Fibroblast of lung (primary cell): ENCODE measurements around the gene C19orf38. TPM values are rescaled to one million over a fixed set of nuclear protein-coding genes. Genes with fewer than 3 reads are reported as not detected.

Experiments
- DNase-seq, 2 donors: peaks; one replicate each; pipeline versions ENCODE4 v3.0.0 to v3.0.0-alpha.2; 2010; ENCODE audit warnings: low read depth in 2 of 2
- H2AFZ ChIP-seq: 2 replicates; pipeline ENCODE4 v1.5.1; 2012; ENCODE audit warnings: low read length, control low read depth, inconsistent platforms
- H3K27ac ChIP-seq: 2 replicates; pipeline ENCODE4 v1.5.1; 2011; ENCODE audit warnings: low read length, control low read depth; ENCODE audit not compliant: insufficient read depth
- H3K27me3 ChIP-seq: 2 replicates; pipeline ENCODE4 v1.5.1; 2011; ENCODE audit warnings: mild to moderate bottlenecking, low read length; ENCODE audit not compliant: control insufficient read depth, insufficient read depth
- H3K36me3 ChIP-seq: 2 replicates; pipeline ENCODE4 v1.5.1; 2011; ENCODE audit warnings: low read length; ENCODE audit not compliant: control insufficient read depth, insufficient read depth
- H3K4me1 ChIP-seq: 2 replicates; pipeline ENCODE4 v1.5.1; 2011; ENCODE audit warnings: low read length; ENCODE audit not compliant: control insufficient read depth, insufficient read depth; ENCODE audit errors: extremely low read depth
- H3K4me2 ChIP-seq: 2 replicates; pipeline ENCODE4 v1.5.1; 2011; ENCODE audit warnings: low read length, control low read depth; ENCODE audit not compliant: insufficient read depth; ENCODE audit errors: extremely low read depth
- H3K4me3 ChIP-seq, 4 experiments: fragments of 200-600 bp in 1 of 4; sonication (generic) in 1 of 4; replicated peaks in 1 of 4; 2 replicates each; pipeline ENCODE4 v1.5.1; 2011 to 2016; ENCODE audit warnings: low read length in 4 of 4, low read depth in 3 of 4, mild to moderate bottlenecking in 3 of 4, control low read depth in 2 of 4, inconsistent platforms in 1 of 4, mixed read lengths in 1 of 4; ENCODE audit not compliant: insufficient read depth in 1 of 4; ENCODE audit errors: control extremely low read depth in 1 of 4
- H3K79me2 ChIP-seq: 2 replicates; pipeline ENCODE4 v1.5.1; 2012; ENCODE audit warnings: mild to moderate bottlenecking, low read length, inconsistent platforms; ENCODE audit not compliant: control insufficient read depth, insufficient read depth
- H3K9ac ChIP-seq: 2 replicates; pipeline ENCODE4 v1.5.1; 2011; ENCODE audit warnings: mild to moderate bottlenecking, low read length, control low read depth; ENCODE audit not compliant: insufficient read depth
- H3K9me3 ChIP-seq: 2 replicates; pipeline ENCODE4 v1.5.1; 2012; ENCODE audit warnings: low read depth, low read length; ENCODE audit not compliant: control insufficient read depth, insufficient read depth
- H4K20me1 ChIP-seq: 2 replicates; pipeline ENCODE4 v1.5.1; 2011; ENCODE audit warnings: low read length; ENCODE audit not compliant: control insufficient read depth, insufficient read depth; ENCODE audit errors: extremely low read depth
- EZH2 ChIP-seq: IDR thresholded peaks from 2 replicates; pipeline ENCODE4 v1.5.1; 2012; ENCODE audit warnings: low read length, control low read depth, mild to moderate bottlenecking; ENCODE audit errors: missing control alignments
- polyA plus RNA-seq, 2 donors: library from polyadenylated mRNA; depleted of rRNA in 1 of 2; stranded (reverse) in 1 of 2; unstranded in 1 of 2; fragments of >200 nt; gene quantifications; 2 replicates each; pipeline ENCODE4 v1.2.1, GENCODE V29; 2011 to 2012; ENCODE audit warnings: missing spikeins in 1 of 2
- total RNA-seq: library from RNA; depleted of rRNA; stranded (reverse); fragments of >200 nt; gene quantifications from 2 replicates; pipeline ENCODE4 v1.2.1, GENCODE V29; 2014
- TF ChIP-seq, protein P1 (sequence below), 2 donors: IDR thresholded peaks in 1 of 2; conservative IDR thresholded peaks in 1 of 2; 1 replicate in 1 of 2; 2 replicates in 1 of 2; pipeline ENCODE4 v1.5.1; 2011 to 2012; ENCODE audit warnings: low read length in 2 of 2, control low read depth in 1 of 2, inconsistent platforms in 1 of 2, low read depth in 1 of 2, mild to moderate bottlenecking in 1 of 2

The C19orf38 gene
- total and polyA plus RNA-seq, 2 donors (not counting 1 experiment from before 2014, with no cell fraction given): 0.08 to 1.3 TPM

DNA sequence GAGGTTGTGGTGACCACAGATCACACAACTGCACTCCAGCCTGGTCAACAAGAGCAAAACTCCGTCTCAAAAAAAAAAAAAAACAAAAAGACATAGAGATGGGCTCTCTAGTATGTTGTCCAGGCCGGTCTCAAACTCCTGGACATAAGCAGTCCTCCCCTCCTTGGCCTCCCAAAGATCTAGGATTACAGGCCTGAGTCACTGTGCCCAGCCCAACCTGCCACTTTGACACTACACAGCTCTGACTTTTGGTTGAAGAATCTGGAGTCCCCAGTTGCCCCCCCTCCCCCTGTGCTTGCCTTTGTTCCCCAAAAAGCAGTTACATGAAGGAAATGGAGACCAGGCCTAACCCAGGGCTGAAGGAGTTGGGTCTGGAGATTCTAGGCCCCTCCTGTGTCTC is 36.1 kb downstream of the C19orf38 start:
- Histone ChIP-seq H3K79me2 (peaks cover 46% of the 10 kb centered on the region), H4K20me1 (no peaks in the 10 kb centered on the region), H2AFZ (no peak overlapping the region), H3K4me3 (no peak overlapping the region), H3K27me3 (no peaks in the 10 kb centered on the region), H3K27ac (peak overlapping the region; percentile 19), H3K9me3 (no peaks in the 10 kb centered on the region), H3K4me1 (peaks cover 3% of the 10 kb centered on the region), H3K36me3 (no peaks in the 10 kb centered on the region), H3K9ac (no peak overlapping the region), H3K4me2 (no peak overlapping the region)
- TF ChIP-seq EZH2: no peak
- TF ChIP-seq, protein P1, sequence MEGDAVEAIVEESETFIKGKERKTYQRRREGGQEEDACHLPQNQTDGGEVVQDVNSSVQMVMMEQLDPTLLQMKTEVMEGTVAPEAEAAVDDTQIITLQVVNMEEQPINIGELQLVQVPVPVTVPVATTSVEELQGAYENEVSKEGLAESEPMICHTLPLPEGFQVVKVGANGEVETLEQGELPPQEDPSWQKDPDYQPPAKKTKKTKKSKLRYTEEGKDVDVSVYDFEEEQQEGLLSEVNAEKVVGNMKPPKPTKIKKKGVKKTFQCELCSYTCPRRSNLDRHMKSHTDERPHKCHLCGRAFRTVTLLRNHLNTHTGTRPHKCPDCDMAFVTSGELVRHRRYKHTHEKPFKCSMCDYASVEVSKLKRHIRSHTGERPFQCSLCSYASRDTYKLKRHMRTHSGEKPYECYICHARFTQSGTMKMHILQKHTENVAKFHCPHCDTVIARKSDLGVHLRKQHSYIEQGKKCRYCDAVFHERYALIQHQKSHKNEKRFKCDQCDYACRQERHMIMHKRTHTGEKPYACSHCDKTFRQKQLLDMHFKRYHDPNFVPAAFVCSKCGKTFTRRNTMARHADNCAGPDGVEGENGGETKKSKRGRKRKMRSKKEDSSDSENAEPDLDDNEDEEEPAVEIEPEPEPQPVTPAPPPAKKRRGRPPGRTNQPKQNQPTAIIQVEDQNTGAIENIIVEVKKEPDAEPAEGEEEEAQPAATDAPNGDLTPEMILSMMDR (conservative IDR thresholded peaks at IDR 0.05 in 1 of 2, IDR thresholded peaks at IDR 0.05 in 1 of 2; ENCODE audit: low read depth in 1 of 2, low read length in 2 of 2): no peak
- DNase-seq: peak; percentile 58 to 74

DNA sequence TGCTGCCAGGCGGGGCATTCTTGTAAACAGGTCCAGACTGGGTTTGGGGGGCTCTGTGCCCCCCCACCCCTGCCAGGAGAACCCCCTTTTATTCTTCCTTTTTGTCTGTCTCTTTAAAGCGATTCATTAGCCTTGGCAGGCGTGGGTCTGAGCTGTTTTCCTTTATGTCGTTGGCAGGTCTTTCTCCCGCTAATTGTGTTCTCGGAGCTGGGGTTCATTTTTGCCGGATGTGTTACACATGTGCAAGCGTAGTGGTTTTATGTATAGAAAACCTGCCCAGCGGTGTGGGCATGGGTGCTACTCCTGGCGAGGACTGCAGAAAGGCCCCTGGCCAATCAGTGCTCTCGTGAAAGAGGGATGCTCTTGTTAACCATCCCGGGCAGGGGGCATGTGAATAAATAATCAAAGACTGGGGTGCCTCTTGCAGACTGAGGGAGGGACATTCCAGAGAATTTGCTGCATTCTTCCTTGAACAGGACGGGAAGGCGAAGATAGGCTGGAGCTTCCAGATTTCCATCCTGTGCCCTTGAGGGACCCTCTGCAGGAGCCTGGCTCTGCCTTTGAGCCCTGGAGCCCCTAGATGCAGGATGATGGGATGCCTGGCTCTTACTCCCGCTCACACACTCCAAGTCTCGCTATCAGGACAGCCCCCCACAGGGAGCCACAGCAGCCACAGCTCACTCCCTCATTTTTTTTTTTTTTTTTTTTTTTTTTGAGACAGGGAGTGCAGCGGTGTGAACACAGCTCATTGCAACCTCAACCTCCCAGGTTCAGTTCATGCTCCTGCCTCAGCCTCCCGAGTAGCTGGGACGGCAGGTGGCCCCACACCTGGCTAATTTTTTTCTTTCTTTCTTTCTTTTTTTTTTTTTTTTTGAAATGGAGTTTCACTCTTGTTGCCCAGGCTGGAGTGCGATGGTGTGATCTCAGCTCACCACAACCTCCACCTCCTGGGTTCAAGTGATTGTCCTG is 37.3 kb downstream of the C19orf38 start:
- no peak overlapping the region for H3K4me3 ChIP-seq
- DNase-seq: no peak
- no peaks in the 10 kb centered on the region for H3K9me3 ChIP-seq
- H3K4me2 ChIP-seq: no peak overlapping the region
- no peak overlapping the region for H3K9ac ChIP-seq
- H3K79me2 ChIP-seq: peaks cover 37% of the 10 kb centered on the region
- H3K36me3 ChIP-seq: no peaks in the 10 kb centered on the region
- no peaks in the 10 kb centered on the region for H4K20me1 ChIP-seq
- H3K4me1 ChIP-seq: peaks cover 3% of the 10 kb centered on the region
- no peaks in the 10 kb centered on the region for H3K27me3 ChIP-seq
- TF ChIP-seq, protein P1 (conservative IDR thresholded peaks at IDR 0.05 in 1 of 2, IDR thresholded peaks at IDR 0.05 in 1 of 2; ENCODE audit: low read depth in 1 of 2, low read length in 2 of 2): no peak
- no peak for TF ChIP-seq EZH2
- H2AFZ ChIP-seq: no peak overlapping the region
- no peak overlapping the region for H3K27ac ChIP-seq

GRCh38 chr19:10887616-10888367 is 39.6 kb downstream of the C19orf38 start:
- DNase-seq: no peak
- no peak for TF ChIP-seq EZH2
- TF ChIP-seq, protein P1 (conservative IDR thresholded peaks at IDR 0.05 in 1 of 2, IDR thresholded peaks at IDR 0.05 in 1 of 2; ENCODE audit: low read depth in 1 of 2, low read length in 2 of 2): no peak

More at GRCh38 chr19:10887616-10888367, 39.6 kb downstream of the C19orf38 start:
- H3K4me1 ChIP-seq: peaks cover 3% of the 10 kb centered on the region
- peaks cover 24% of the 10 kb centered on the region for H3K79me2 ChIP-seq
- no peaks in the 10 kb centered on the region for H3K27me3 ChIP-seq
- H3K36me3 ChIP-seq: no peaks in the 10 kb centered on the region
- no peaks in the 10 kb centered on the region for H4K20me1 ChIP-seq
- H3K4me3 ChIP-seq: no peak overlapping the region
- no peaks in the 10 kb centered on the region for H3K9me3 ChIP-seq
- no peak overlapping the region for H2AFZ ChIP-seq
- H3K9ac ChIP-seq: no peak overlapping the region
- H3K4me2 ChIP-seq: no peak overlapping the region
- H3K27ac ChIP-seq: no peak overlapping the region
